B cell (primary cell): ENCODE data around the gene BRINP3. TPM values are rescaled to one million over a fixed set of nuclear protein-coding genes. Genes with fewer than 3 reads are reported as not detected.

Experiments
- ATAC-seq: fragments of 200-7000 bp; cut with Tn5 transposase; one replicate; pipeline ENCODE4 v1.10.0; 2021; ENCODE audit warnings: low read depth, mild to moderate bottlenecking, moderate number of reproducible peaks, moderate library complexity
- CTCF ChIA-PET: fragments of 350-600 bp; sonication (Branson Sonifier 250); formaldehyde crosslinking; loops from one replicate; lab custom pipeline; 2021; ENCODE audit warnings: antibody characterized with exemption, inconsistent platforms; lab: Charles Lee
- POLR2A ChIA-PET: fragments of 350-600 bp; sonication (Branson Sonifier 250); formaldehyde crosslinking; loops from one replicate; lab custom pipeline; 2021; ENCODE audit warnings: antibody characterized with exemption; lab: Charles Lee
- DNase-seq: peaks from one replicate; pipeline ENCODE4 v3.0.0; 2013
- H2AFZ ChIP-seq: 2 replicates; pipeline ENCODE4 v1.6.1; 2012; ENCODE audit warnings: mild to moderate bottlenecking, low read depth, low read length; ENCODE audit not compliant: insufficient read depth, poor library complexity, severe bottlenecking
- H3K27ac ChIP-seq, 2 donors: 1 replicate in 1 of 2; 2 replicates in 1 of 2; pipeline ENCODE4 v1.5.1; 2012 to 2013; ENCODE audit warnings: low read length in 2 of 2, mild to moderate bottlenecking in 2 of 2, moderate library complexity in 1 of 2
- H3K27me3 ChIP-seq, 4 experiments: fragments of 200-600 bp in 1 of 4; sonication (generic) in 1 of 4; replicated peaks in 1 of 4; 1 replicate in 2 of 4; 2 replicates in 2 of 4; pipeline versions ENCODE4 v1.6.1 to v1.7.0; 2013 to 2016; ENCODE audit warnings: low read length in 3 of 4, mild to moderate bottlenecking in 2 of 4, mixed read lengths in 1 of 4, moderate library complexity in 1 of 4; ENCODE audit not compliant: insufficient read depth in 4 of 4, control insufficient read depth in 3 of 4; ENCODE audit errors: control extremely low read depth in 1 of 4
- H3K36me3 ChIP-seq, 2 experiments: replicated peaks in 1 of 2; 1 replicate in 1 of 2; 2 replicates in 1 of 2; pipeline versions ENCODE4 v1.6.1 to v1.7.1; 2013; ENCODE audit warnings: low read length in 1 of 2; ENCODE audit not compliant: insufficient read depth in 2 of 2, control insufficient read depth in 1 of 2; ENCODE audit errors: control extremely low read depth in 1 of 2, extremely low read depth in 1 of 2
- H3K4me1 ChIP-seq, 2 donors: fragments of 200-600 bp in 1 of 2; sonication (generic) in 1 of 2; 1 replicate in 1 of 2; 2 replicates in 1 of 2; pipeline versions ENCODE4 v1.5.1 to v1.6.1; 2013 to 2017; ENCODE audit warnings: low read length in 2 of 2; ENCODE audit not compliant: control insufficient read depth in 2 of 2, insufficient read depth in 2 of 2
- H3K4me2 ChIP-seq: replicated peaks from 2 replicates; pipeline ENCODE3; 2012; ENCODE audit warnings: mild to moderate bottlenecking, low read depth, low read length; ENCODE audit not compliant: poor library complexity, severe bottlenecking
- H3K4me3 ChIP-seq, 5 experiments: fragments of 200-600 bp in 1 of 5; sonication (generic) in 1 of 5; 1 replicate in 3 of 5; 2 replicates in 2 of 5; pipeline versions ENCODE4 v1.5.1 to v1.7.0; 2011 to 2016; ENCODE audit warnings: low read length in 4 of 5, mild to moderate bottlenecking in 4 of 5, low read depth in 2 of 5, control low read depth in 1 of 5, moderate library complexity in 1 of 5; ENCODE audit not compliant: insufficient read depth in 1 of 5; ENCODE audit errors: control extremely low read depth in 1 of 5, extremely low read depth in 1 of 5
- H3K79me2 ChIP-seq: fragments of 200-600 bp; sonication (generic); one replicate; pipeline ENCODE4 v1.6.0; 2016; ENCODE audit warnings: low read length; ENCODE audit not compliant: control insufficient read depth, insufficient read depth
- H3K9ac ChIP-seq: fragments of 200-600 bp; sonication (generic); 2 replicates; pipeline ENCODE4 v1.6.1; 2017; ENCODE audit warnings: mild to moderate bottlenecking, low read length, moderate library complexity
- H3K9me3 ChIP-seq, 3 donors: one replicate each; pipeline versions ENCODE4 v1.6.1 to v1.7.1; 2013; ENCODE audit warnings: low read length in 2 of 3; ENCODE audit not compliant: control insufficient read depth in 2 of 3, insufficient read depth in 1 of 3; ENCODE audit errors: control extremely low read depth in 1 of 3
- H4K20me1 ChIP-seq: 2 replicates; pipeline ENCODE4 v1.6.0; 2012; ENCODE audit warnings: mild to moderate bottlenecking, low read length; ENCODE audit not compliant: insufficient read depth, control insufficient read depth, poor library complexity, severe bottlenecking
- H3K27ac Mint-ChIP-seq: one replicate; pipeline ENCODE4 v1.8.0; 2021; ENCODE audit warnings: mixed read lengths
- H3K27me3 Mint-ChIP-seq: one replicate; pipeline ENCODE4 v1.8.0; 2021; ENCODE audit warnings: mixed read lengths
- H3K4me1 Mint-ChIP-seq: one replicate; pipeline ENCODE4 v1.8.0; 2021; ENCODE audit warnings: mixed read lengths
- H3K4me3 Mint-ChIP-seq: one replicate; pipeline ENCODE4 v1.8.0; 2021; ENCODE audit warnings: mixed read lengths
- H3K9me3 Mint-ChIP-seq: one replicate; pipeline ENCODE4 v1.8.0; 2022; ENCODE audit warnings: mixed read lengths; ENCODE audit not compliant: insufficient read depth
- EZH2 ChIP-seq: IDR thresholded peaks from 2 replicates; pipeline ENCODE4 v1.6.1; 2012; ENCODE audit warnings: borderline replicate concordance, low read depth, mild to moderate bottlenecking, moderate library complexity, low read length; ENCODE audit not compliant: insufficient read depth, poor library complexity, severe bottlenecking
- WGBS: methylation state at CpG from one replicate; pipeline ENCODE4 v1.1.5; 2013; ENCODE audit warnings: missing lambda C conversion rate; ENCODE audit not compliant: insufficient coverage; 5-methylcytosine and 5-hydroxymethylcytosine counted together
- intact Hi-C: fragments of 100-400 bp; cut with micrococcal nuclease; formaldehyde crosslinking; loops from one replicate; pipeline ENCODE4 v1.10.0; 2022
- polyA plus RNA-seq: library from polyadenylated mRNA; depleted of rRNA; stranded (reverse); fragments of >200 nt; gene quantifications from 2 replicates; pipeline ENCODE4 v1.2.3, GENCODE V29; 2012
- total RNA-seq, 2 donors: library from RNA; stranded (reverse); fragments of 120-200 nt in 1 of 2; gene quantifications; 1 replicate in 1 of 2; 2 replicates in 1 of 2; pipeline versions ENCODE4 v1.2.3 to v1.2.4, GENCODE V29; 2013 to 2022
- TF ChIP-seq, protein P1 (sequence below): fragments of 200-600 bp; IDR thresholded peaks from one replicate; pipeline ENCODE4 v1.8.0; 2022; ENCODE audit warnings: antibody characterized with exemption, mild to moderate bottlenecking

The BRINP3 gene
- total and polyA plus RNA-seq, 2 donors (not counting 1 experiment from before 2014, with no cell fraction given), result not detected

DNA sequence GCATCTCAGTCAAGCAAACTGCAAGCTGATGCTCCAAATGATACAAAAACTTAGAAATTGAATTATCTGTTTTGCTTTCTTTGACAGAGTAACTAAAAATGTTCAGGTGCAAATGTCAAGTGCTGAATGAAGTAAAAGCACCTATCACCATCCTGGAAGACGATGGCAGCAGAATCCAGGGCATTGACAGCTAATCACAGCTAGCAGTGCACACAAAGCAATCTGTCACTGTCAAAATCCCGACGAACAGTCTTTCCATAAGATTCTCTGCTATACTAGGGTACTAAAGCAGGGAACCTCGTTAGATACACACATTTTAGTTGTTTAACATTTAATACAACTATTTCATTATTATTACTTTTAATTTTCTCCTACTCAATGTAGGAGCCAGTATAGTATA, 233.3 kb downstream of the BRINP3 start:
- no peak overlapping the region for H3K4me2 ChIP-seq
- TF ChIP-seq, protein P1, sequence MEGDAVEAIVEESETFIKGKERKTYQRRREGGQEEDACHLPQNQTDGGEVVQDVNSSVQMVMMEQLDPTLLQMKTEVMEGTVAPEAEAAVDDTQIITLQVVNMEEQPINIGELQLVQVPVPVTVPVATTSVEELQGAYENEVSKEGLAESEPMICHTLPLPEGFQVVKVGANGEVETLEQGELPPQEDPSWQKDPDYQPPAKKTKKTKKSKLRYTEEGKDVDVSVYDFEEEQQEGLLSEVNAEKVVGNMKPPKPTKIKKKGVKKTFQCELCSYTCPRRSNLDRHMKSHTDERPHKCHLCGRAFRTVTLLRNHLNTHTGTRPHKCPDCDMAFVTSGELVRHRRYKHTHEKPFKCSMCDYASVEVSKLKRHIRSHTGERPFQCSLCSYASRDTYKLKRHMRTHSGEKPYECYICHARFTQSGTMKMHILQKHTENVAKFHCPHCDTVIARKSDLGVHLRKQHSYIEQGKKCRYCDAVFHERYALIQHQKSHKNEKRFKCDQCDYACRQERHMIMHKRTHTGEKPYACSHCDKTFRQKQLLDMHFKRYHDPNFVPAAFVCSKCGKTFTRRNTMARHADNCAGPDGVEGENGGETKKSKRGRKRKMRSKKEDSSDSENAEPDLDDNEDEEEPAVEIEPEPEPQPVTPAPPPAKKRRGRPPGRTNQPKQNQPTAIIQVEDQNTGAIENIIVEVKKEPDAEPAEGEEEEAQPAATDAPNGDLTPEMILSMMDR, result no peak
- no peak for TF ChIP-seq EZH2
- no peaks in the 10 kb centered on the region for H4K20me1 ChIP-seq
- no peaks in the 10 kb centered on the region for H3K79me2 ChIP-seq
- ATAC-seq (no peak), DNase-seq (no peak)
- no peak overlapping the region for H3K4me3 ChIP-seq
- no peak overlapping the region for H3K27ac Mint-ChIP-seq
- H3K4me1 ChIP-seq, result no peaks in the 10 kb centered on the region
- H3K9ac ChIP-seq, result no peak overlapping the region
- intact Hi-C loops, result no loop called here
- POLR2A ChIA-PET, result no interaction called here
- no peaks in the 10 kb centered on the region for H3K36me3 ChIP-seq
- H3K9me3 Mint-ChIP-seq, result no peaks in the 10 kb centered on the region
- WGBS, result 40% methylated on average over 1 of the region's 4 CpGs
- H2AFZ ChIP-seq, result no peak overlapping the region
- H3K4me3 Mint-ChIP-seq, result no peak overlapping the region
- no peaks in the 10 kb centered on the region for H3K27me3 ChIP-seq
- H3K4me1 Mint-ChIP-seq, result no peaks in the 10 kb centered on the region
- H3K9me3 ChIP-seq, result no peaks in the 10 kb centered on the region
- no peaks in the 10 kb centered on the region for H3K27me3 Mint-ChIP-seq
- no peak overlapping the region for H3K27ac ChIP-seq
- CTCF ChIA-PET, result no interaction called here

DNA sequence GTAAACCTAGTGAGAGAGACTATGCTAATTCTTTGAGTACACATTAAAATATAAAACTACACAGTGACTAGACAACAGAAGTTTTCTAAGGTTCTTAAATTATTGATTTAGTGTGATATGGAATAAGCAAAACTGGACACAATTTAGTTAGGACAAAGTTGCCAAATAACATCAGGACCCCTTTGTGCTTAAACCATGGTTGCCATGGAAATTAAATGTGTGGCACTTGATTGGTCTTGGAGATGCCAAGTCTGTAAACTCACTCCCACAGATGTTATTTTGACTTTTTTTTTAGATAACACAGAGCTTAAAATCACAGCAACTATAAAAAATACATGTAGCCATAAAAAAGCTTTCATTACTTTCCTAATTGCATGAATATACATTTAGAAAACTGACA, 234.6 kb downstream of the BRINP3 start:
- Histone ChIP-seq H4K20me1 (no peaks in the 10 kb centered on the region), H3K9ac (no peak overlapping the region), H3K4me3 (no peak overlapping the region), H3K9me3 (no peaks in the 10 kb centered on the region), H3K79me2 (no peaks in the 10 kb centered on the region), H3K4me2 (no peak overlapping the region), H3K4me1 (no peaks in the 10 kb centered on the region), H3K36me3 (no peaks in the 10 kb centered on the region), H2AFZ (no peak overlapping the region), H3K27me3 (no peaks in the 10 kb centered on the region), H3K27ac (no peak overlapping the region)
- DNase-seq (no peak), ATAC-seq (no peak)
- H3K9me3 Mint-ChIP-seq, result peaks cover 3% of the 10 kb centered on the region
- no peaks in the 10 kb centered on the region for H3K27me3 Mint-ChIP-seq
- no peak overlapping the region for H3K27ac Mint-ChIP-seq
- H3K4me1 Mint-ChIP-seq, result no peaks in the 10 kb centered on the region
- CTCF ChIA-PET, result no interaction called here
- no peak for TF ChIP-seq EZH2
- TF ChIP-seq, protein P1, result no peak
- H3K4me3 Mint-ChIP-seq, result no peak overlapping the region
- POLR2A ChIA-PET, result no interaction called here
- intact Hi-C loops, result no loop called here
